PC-3 (cell line): Measurements from ENCODE around the gene TCEA2. TPM values are rescaled to one million over a fixed set of nuclear protein-coding genes. Genes with fewer than 3 reads are reported as not detected.

ENCODE experiments used
- ATAC-seq: fragments of 200-7000 bp; cut with Tn5 transposase; 2 replicates; pipeline ENCODE4 v1.9.1; 2020; ENCODE audit warnings: mild to moderate bottlenecking, moderate library complexity
- BruUV-seq: library from RNA; stranded (reverse); fragments of 400-500 nt; replicated peaks from 2 replicates; lab custom pipeline; 2021; lab: Mats Ljungman, UMichigan
- CTCF ChIA-PET: fragments of 300-600 bp; sonication (Branson Sonifier 250); formaldehyde crosslinking; loops from one replicate; lab custom pipeline; 2022; ENCODE audit warnings: antibody characterized with exemption; lab: Charles Lee
- POLR2A ChIA-PET: fragments of 300-600 bp; sonication (Branson Sonifier 250); formaldehyde crosslinking; loops from one replicate; lab custom pipeline; 2022; ENCODE audit warnings: antibody characterized with exemption; ENCODE audit not compliant: unreplicated experiment; lab: Charles Lee
- DNase-seq: peaks from one replicate; pipeline ENCODE4 v3.0.0-alpha.2; 2015
- H2AFZ ChIP-seq: fragments of 300-600 bp; sonication (generic); 2 replicates; pipeline ENCODE4 v1.6.0; 2016; ENCODE audit warnings: antibody characterized with exemption, low read length
- H3F3A ChIP-seq: fragments of 300-600 bp; sonication (generic); one replicate; pipeline ENCODE4 v1.6.0; 2017; ENCODE audit warnings: antibody characterized with exemption, low read length, control low read depth, mild to moderate bottlenecking; ENCODE audit not compliant: unreplicated experiment
- H3K27ac ChIP-seq: fragments of 300-600 bp; sonication (generic); 2 replicates; pipeline ENCODE4 v1.5.1; 2016; ENCODE audit warnings: mild to moderate bottlenecking, low read length
- H3K27me3 ChIP-seq: fragments of 300-600 bp; sonication (generic); 2 replicates; pipeline ENCODE4 v1.6.1; 2016; ENCODE audit warnings: low read length, mixed read lengths
- H3K36me3 ChIP-seq: fragments of 300-600 bp; sonication (generic); 2 replicates; pipeline ENCODE4 v1.6.1; 2016; ENCODE audit warnings: low read depth, mixed run types, low read length, mixed read lengths
- H3K4me1 ChIP-seq: fragments of 300-600 bp; sonication (generic); 2 replicates; pipeline ENCODE4 v1.5.1; 2016; ENCODE audit warnings: low read length; ENCODE audit not compliant: insufficient read depth
- H3K4me2 ChIP-seq: fragments of 300-600 bp; sonication (generic); 2 replicates; pipeline ENCODE4 v1.6.0; 2016; ENCODE audit warnings: low read length
- H3K4me3 ChIP-seq: fragments of 300-600 bp; sonication (generic); 2 replicates; pipeline ENCODE4 v1.5.1; 2016; ENCODE audit warnings: mild to moderate bottlenecking, low read length, mixed read lengths
- H3K79me2 ChIP-seq: fragments of 300-600 bp; sonication (generic); 2 replicates; pipeline ENCODE4 v1.6.1; 2017; ENCODE audit warnings: low read length, mixed read lengths
- H3K9ac ChIP-seq: fragments of 300-600 bp; sonication (generic); 2 replicates; pipeline ENCODE4 v1.6.0; 2016; ENCODE audit warnings: mild to moderate bottlenecking, low read length
- H3K9me2 ChIP-seq: fragments of 300-600 bp; sonication (generic); replicated peaks from 2 replicates; pipeline ENCODE4 v1.6.1; 2016; ENCODE audit warnings: mixed run types, low read length, mixed read lengths
- H3K9me3 ChIP-seq: fragments of 300-600 bp; sonication (generic); 2 replicates; pipeline ENCODE4 v1.6.1; 2016; ENCODE audit warnings: low read length, mixed read lengths
- H4K20me1 ChIP-seq: fragments of 300-600 bp; sonication (generic); 2 replicates; pipeline ENCODE4 v1.6.1; 2016; ENCODE audit warnings: low read length, mixed read lengths
- CTCF ChIP-seq: fragments of 300-600 bp; sonication (generic); conservative IDR thresholded peaks from 2 replicates; pipeline ENCODE4 v1.5.1; 2017; ENCODE audit warnings: antibody characterized with exemption, low read depth, mild to moderate bottlenecking, low read length
- EZH2 ChIP-seq: fragments of 300-600 bp; sonication (generic); IDR thresholded peaks from one replicate; pipeline ENCODE4 v1.6.1; 2017; ENCODE audit warnings: antibody characterized with exemption, mild to moderate bottlenecking, low read length; ENCODE audit not compliant: unreplicated experiment
- EZH2phosphoT487 ChIP-seq: fragments of 300-600 bp; sonication (generic); IDR thresholded peaks from 2 replicates; pipeline ENCODE4 v1.6.1; 2018; ENCODE audit warnings: mild to moderate bottlenecking, antibody characterized with exemption, low read length, borderline replicate concordance
- intact Hi-C: fragments of 100-400 bp; cut with micrococcal nuclease; formaldehyde crosslinking; loops from 2 replicates; pipeline ENCODE4 v1.9.0; 2023
- total RNA-seq: library from RNA; depleted of rRNA; stranded (reverse); fragments of >200 nt; gene quantifications from 2 replicates; pipeline ENCODE4 v1.2.3, GENCODE V29; 2014

The TCEA2 gene
- total RNA-seq, 1 experiment from 2014 or later, result 19.1 TPM

DNA sequence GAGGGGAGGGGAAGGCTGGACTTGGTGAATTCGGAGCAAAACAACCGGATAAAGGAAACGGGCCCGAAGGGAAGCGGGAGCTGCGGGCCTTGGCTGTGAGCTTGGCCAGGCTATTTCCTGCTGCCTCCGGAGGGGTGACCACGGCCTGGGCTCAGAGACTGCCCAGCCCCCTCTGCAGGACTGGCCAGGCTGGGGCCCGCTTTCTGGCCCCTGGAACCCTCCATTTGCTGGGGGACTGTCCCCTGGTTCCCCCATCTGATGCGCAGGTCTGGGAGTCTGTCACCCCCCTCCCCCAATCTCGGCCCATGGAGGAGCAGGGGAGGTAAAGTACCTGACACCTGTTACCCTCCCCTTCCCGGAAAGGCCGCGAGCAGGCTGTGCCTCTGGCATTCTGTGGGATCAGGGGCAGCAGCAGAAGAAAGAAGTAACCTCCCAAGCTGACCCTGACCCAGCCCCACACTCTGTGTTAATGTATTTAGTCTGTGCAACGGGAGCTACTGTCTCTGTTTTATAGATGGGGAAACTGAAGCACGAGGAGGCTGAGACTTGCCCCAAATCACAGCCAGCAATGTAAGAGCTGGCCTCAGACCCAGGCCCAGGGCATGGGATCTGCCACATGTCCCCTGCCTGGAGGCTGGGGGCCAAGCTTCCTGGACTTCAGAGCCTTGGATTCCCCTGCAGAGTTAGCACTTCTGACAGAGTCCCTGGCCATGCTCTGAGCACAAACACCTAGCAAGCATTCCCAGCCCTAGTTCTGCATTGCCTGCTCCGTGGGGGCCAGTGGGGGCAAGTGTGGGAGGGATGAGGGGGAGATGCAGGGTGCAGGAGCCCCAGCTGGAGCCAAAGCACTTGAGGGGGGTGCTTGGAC, 23.5 kb upstream of the TCEA2 start:
- no peaks in the 10 kb centered on the region for H3K9me2 ChIP-seq
- CTCF ChIA-PET, result interaction anchor here (0.6 to 2.1 kb wide), 5 partner anchors 15 to 341 kb away, joined by 3 to 8 read pairs (median 3); partner anchors contain the start of gene TCEA2
- intact Hi-C loops, result loop anchor here (1.0 to 2.0 kb wide), 2 partner anchors 23 to 81 kb away; partner anchors contain the start of gene TCEA2
- H3K4me3 ChIP-seq, result peak overlapping the region; percentile 71
- H3K9me3 ChIP-seq, result no peaks in the 10 kb centered on the region
- no peaks in the 10 kb centered on the region for H4K20me1 ChIP-seq
- peak overlapping the region; percentile 85 for H2AFZ ChIP-seq
- ATAC-seq, result peak; percentile 21
- peaks cover 12% of the 10 kb centered on the region for H3K4me1 ChIP-seq
- BruUV-seq, result TSS peak; percentile 31
- peak overlapping the region; percentile 37; the same call in 1 of the 2 replicates for H3K9ac ChIP-seq
- TF ChIP-seq EZH2 (no peak), EZH2phosphoT487 (no peak), CTCF (no peak)
- no peak overlapping the region for H3K27ac ChIP-seq
- H3K79me2 ChIP-seq, result no peaks in the 10 kb centered on the region
- H3K27me3 ChIP-seq, result no peaks in the 10 kb centered on the region
- no peaks in the 10 kb centered on the region for H3K36me3 ChIP-seq
- peaks cover 5% of the 10 kb centered on the region for H3F3A ChIP-seq
- POLR2A ChIA-PET, result interaction anchor here (0.6 kb wide), 2 partner anchors 43 to 297 kb away, joined by 3 read pairs; no protein-coding TSS in a partner anchor
- peak overlapping the region; percentile 88 for H3K4me2 ChIP-seq
- no peak for DNase-seq

DNA sequence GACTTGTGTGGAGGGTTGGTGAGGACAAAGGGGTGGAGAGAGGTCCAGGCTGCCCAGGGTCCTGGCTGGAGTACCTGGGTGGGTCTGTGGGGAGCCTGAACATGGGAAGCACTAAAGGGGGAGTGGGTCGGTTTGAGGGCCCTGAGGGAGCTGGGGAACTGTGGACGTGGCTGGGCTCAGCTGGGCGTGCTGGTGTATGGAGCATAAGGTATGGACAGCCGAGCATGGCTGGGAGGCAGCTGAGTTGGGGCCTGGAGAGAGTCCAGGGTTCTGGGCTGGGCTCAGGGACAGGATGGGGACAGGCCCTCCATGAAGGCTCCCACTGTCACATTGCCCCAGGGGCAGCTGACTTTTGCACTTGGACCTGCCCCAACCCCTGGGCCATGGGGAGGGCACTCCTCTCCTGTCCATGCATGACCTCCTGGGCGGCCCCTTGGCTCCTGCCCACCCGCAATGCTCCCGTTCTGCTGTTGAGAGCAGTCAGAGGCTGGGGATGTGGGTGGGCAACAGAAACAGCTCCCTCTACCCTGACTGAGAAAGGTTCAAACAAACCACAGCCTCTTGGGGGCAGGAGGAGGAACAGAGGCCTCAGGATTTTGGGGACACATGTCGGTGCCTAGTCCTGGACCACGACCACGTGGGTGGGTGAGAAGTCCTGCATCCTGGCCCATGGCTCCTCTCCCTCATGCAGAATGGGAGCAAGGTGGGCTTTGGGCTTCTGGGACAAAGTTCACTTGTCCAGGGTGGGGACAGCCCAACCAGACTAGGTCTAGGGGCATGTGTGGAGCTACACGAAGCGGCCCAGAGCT, 22.6 kb upstream of the TCEA2 start:
- no peak for TF ChIP-seq EZH2phosphoT487
- TF ChIP-seq CTCF, result no peak
- no peak for TF ChIP-seq EZH2
- peaks cover 5% of the 10 kb centered on the region for H3F3A ChIP-seq
- H3K9me2 ChIP-seq, result no peaks in the 10 kb centered on the region
- ChIA-PET POLR2A (no interaction called here), CTCF (interaction anchor here (1.5 to 2.1 kb wide), 2 partner anchors 14 to 22 kb away, joined by 5 to 8 read pairs; partner anchors contain the start of gene TCEA2)
- H3K9ac ChIP-seq, result no peak overlapping the region
- H3K9me3 ChIP-seq, result no peaks in the 10 kb centered on the region
- H2AFZ ChIP-seq, result no peak overlapping the region
- no peaks in the 10 kb centered on the region for H4K20me1 ChIP-seq
- no peaks in the 10 kb centered on the region for H3K36me3 ChIP-seq
- H3K4me3 ChIP-seq, result no peak overlapping the region
- H3K27me3 ChIP-seq, result no peaks in the 10 kb centered on the region
- no TSS peak for BruUV-seq
- H3K4me1 ChIP-seq, result peaks cover 21% of the 10 kb centered on the region
- DNase-seq, result no peak
- H3K27ac ChIP-seq, result no peak overlapping the region
- intact Hi-C loops, result no loop called here
- H3K79me2 ChIP-seq, result no peaks in the 10 kb centered on the region
- ATAC-seq, result no peak
- no peak overlapping the region for H3K4me2 ChIP-seq
